ENCODE measurements around the gene CCDC9B. TPM values are rescaled to one million over a fixed set of nuclear protein-coding genes. Genes with fewer than 3 reads are reported as not detected.

CCDC9B gene
- total RNA-seq, 1 donor: 23.9 TPM

- Histone ChIP-seq H3K36me3 (ENCODE audit: insufficient read depth, low read length) (no peaks in the 10 kb centered on the region), H3K9me3 (ENCODE audit: low read depth, low read length) (peaks cover 4% of the 10 kb centered on the region), H3K27ac (ENCODE audit: low read depth, low read length) (no peak overlapping the region), H3K4me1 (ENCODE audit: insufficient read depth, low read length) (no peaks in the 10 kb centered on the region), H3K79me2 (ENCODE audit: insufficient read depth, low read length) (no peaks in the 10 kb centered on the region), H3K4me3 (ENCODE audit: insufficient read depth, low read length) (no peak overlapping the region), H3K27me3 (ENCODE audit: insufficient read depth, low read length) (peaks cover 48% of the 10 kb centered on the region), H3K4me2 (ENCODE audit: insufficient read depth, low read length) (no peak overlapping the region), H4K20me1 (ENCODE audit: insufficient read depth, low read length) (no peaks in the 10 kb centered on the region), H2AFZ (ENCODE audit: low read length) (no peak overlapping the region)
- TF ChIP-seq CTCF (IDR thresholded peaks at IDR 0.05; ENCODE audit: extremely low read depth, low read depth, low read length): no peak
- DNase-seq (ENCODE audit: insufficient read length, low spot score, missing footprints): peak; percentile 70
These were observed 43.4 kb downstream of the CCDC9B start for GRCh38 chr15:40297356-40297755.

- no peak overlapping the region for H2AFZ ChIP-seq (ENCODE audit: low read length)
- no peaks in the 10 kb centered on the region for H3K36me3 ChIP-seq (ENCODE audit: insufficient read depth, low read length)
- no peaks in the 10 kb centered on the region for H4K20me1 ChIP-seq (ENCODE audit: insufficient read depth, low read length)
- no peak overlapping the region for H3K4me3 ChIP-seq (ENCODE audit: insufficient read depth, low read length)
- no peaks in the 10 kb centered on the region for H3K4me1 ChIP-seq (ENCODE audit: insufficient read depth, low read length)
- H3K79me2 ChIP-seq (ENCODE audit: insufficient read depth, low read length): no peaks in the 10 kb centered on the region
- H3K27ac ChIP-seq (ENCODE audit: low read depth, low read length): no peak overlapping the region
- TF ChIP-seq CTCF (IDR thresholded peaks at IDR 0.05; ENCODE audit: extremely low read depth, low read depth, low read length): no peak
- H3K9me3 ChIP-seq (ENCODE audit: low read depth, low read length): peaks cover 4% of the 10 kb centered on the region
- H3K4me2 ChIP-seq (ENCODE audit: insufficient read depth, low read length): no peak overlapping the region
- H3K27me3 ChIP-seq (ENCODE audit: insufficient read depth, low read length): peaks cover 55% of the 10 kb centered on the region
- DNase-seq (ENCODE audit: insufficient read length, low spot score, missing footprints): peak; percentile 65
These were observed 44.0 kb downstream of the CCDC9B start for GRCh38 chr15:40296561-40297230.

GRCh38 chr15:40295877-40296560 lies 44.7 kb downstream of the CCDC9B start:
- no peak for TF ChIP-seq CTCF (IDR thresholded peaks at IDR 0.05; ENCODE audit: extremely low read depth, low read depth, low read length)
- Histone ChIP-seq H3K4me3 (ENCODE audit: insufficient read depth, low read length) (no peak overlapping the region), H3K27me3 (ENCODE audit: insufficient read depth, low read length) (peaks cover 58% of the 10 kb centered on the region), H4K20me1 (ENCODE audit: insufficient read depth, low read length) (no peaks in the 10 kb centered on the region), H3K27ac (ENCODE audit: low read depth, low read length) (no peak overlapping the region), H3K36me3 (ENCODE audit: insufficient read depth, low read length) (no peaks in the 10 kb centered on the region), H2AFZ (ENCODE audit: low read length) (no peak overlapping the region), H3K9me3 (ENCODE audit: low read depth, low read length) (peaks cover 4% of the 10 kb centered on the region), H3K79me2 (ENCODE audit: insufficient read depth, low read length) (no peaks in the 10 kb centered on the region), H3K4me1 (ENCODE audit: insufficient read depth, low read length) (no peaks in the 10 kb centered on the region), H3K4me2 (ENCODE audit: insufficient read depth, low read length) (no peak overlapping the region)
- peak; percentile 68 for DNase-seq (ENCODE audit: insufficient read length, low spot score, missing footprints)

GRCh38 chr15:40295297-40295696 lies 45.4 kb downstream of the CCDC9B start:
- Histone ChIP-seq H4K20me1 (ENCODE audit: insufficient read depth, low read length) (no peaks in the 10 kb centered on the region), H3K79me2 (ENCODE audit: insufficient read depth, low read length) (no peaks in the 10 kb centered on the region), H3K4me3 (ENCODE audit: insufficient read depth, low read length) (no peak overlapping the region), H3K4me1 (ENCODE audit: insufficient read depth, low read length) (no peaks in the 10 kb centered on the region), H2AFZ (ENCODE audit: low read length) (no peak overlapping the region), H3K9me3 (ENCODE audit: low read depth, low read length) (peaks cover 4% of the 10 kb centered on the region), H3K4me2 (ENCODE audit: insufficient read depth, low read length) (no peak overlapping the region), H3K36me3 (ENCODE audit: insufficient read depth, low read length) (no peaks in the 10 kb centered on the region), H3K27ac (ENCODE audit: low read depth, low read length) (no peak overlapping the region), H3K27me3 (ENCODE audit: insufficient read depth, low read length) (peaks cover 51% of the 10 kb centered on the region)
- no peak for TF ChIP-seq CTCF (IDR thresholded peaks at IDR 0.05; ENCODE audit: extremely low read depth, low read depth, low read length)
- peak; percentile 77 for DNase-seq (ENCODE audit: insufficient read length, low spot score, missing footprints)

Measured in osteoblast (primary cell).